ENCODE results near the gene GADL1.

DNA sequence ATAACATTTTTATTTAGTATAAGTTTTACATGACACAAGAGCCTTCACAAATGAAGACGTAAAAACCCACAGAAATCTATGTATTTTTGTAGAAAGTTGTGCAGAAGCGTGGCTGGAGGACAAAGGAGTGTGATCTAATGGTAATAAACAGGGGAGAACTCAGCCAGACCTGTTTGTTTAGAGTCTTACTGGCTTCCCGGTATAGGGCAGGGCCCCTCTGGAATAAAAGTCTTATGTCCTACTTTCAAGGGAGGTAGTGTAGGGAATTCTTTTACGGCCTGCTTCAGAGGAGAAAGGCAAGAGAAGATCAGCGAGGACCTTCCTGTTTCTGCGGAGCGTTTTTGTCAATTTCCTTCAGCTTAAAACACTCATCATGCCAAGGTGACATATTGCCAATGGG, 184.4 kb downstream of the GADL1 start:
- TF ChIP-seq, protein P1, sequence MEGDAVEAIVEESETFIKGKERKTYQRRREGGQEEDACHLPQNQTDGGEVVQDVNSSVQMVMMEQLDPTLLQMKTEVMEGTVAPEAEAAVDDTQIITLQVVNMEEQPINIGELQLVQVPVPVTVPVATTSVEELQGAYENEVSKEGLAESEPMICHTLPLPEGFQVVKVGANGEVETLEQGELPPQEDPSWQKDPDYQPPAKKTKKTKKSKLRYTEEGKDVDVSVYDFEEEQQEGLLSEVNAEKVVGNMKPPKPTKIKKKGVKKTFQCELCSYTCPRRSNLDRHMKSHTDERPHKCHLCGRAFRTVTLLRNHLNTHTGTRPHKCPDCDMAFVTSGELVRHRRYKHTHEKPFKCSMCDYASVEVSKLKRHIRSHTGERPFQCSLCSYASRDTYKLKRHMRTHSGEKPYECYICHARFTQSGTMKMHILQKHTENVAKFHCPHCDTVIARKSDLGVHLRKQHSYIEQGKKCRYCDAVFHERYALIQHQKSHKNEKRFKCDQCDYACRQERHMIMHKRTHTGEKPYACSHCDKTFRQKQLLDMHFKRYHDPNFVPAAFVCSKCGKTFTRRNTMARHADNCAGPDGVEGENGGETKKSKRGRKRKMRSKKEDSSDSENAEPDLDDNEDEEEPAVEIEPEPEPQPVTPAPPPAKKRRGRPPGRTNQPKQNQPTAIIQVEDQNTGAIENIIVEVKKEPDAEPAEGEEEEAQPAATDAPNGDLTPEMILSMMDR (IDR thresholded peaks at IDR 0.05) = no peak
- no peak for TF ChIP-seq POLR2A (IDR thresholded peaks at IDR 0.05)
